Prostate gland (tissue), 2 donors: ENCODE results near the gene RMDN2.

ENCODE experiments used
- CTCF ChIP-seq, 4 experiments: fragments of 200-600 bp in 2 of 4; fragments of 450-650 bp in 2 of 4; sonication (generic) in 2 of 4; IDR thresholded peaks; 1 replicate in 3 of 4; 2 replicates in 1 of 4; pipeline ENCODE4 v1.5.1; 2016 to 2019; ENCODE audit warnings: antibody characterized with exemption in 4 of 4, mild to moderate bottlenecking in 2 of 4, moderate library complexity in 2 of 4
- POLR2A ChIP-seq: fragments of 450-650 bp; IDR thresholded peaks from one replicate; pipeline ENCODE4 v1.6.1; 2016; ENCODE audit warnings: antibody characterized with exemption, mild to moderate bottlenecking
- POLR2AphosphoS5 ChIP-seq: sonication (generic); formaldehyde crosslinking; IDR thresholded peaks from one replicate; pipeline ENCODE4 v1.6.1; 2017; ENCODE audit warnings: antibody characterized with exemption

GRCh38 chr2:38066421-38067115 is 141.5 kb downstream of the RMDN2 start:
- TF ChIP-seq CTCF (IDR thresholded peaks at IDR 0.05) (no peak), POLR2A (no peak), POLR2AphosphoS5 (no peak)
